Measurements from ENCODE around the gene DCDC1. TPM values are rescaled to one million over a fixed set of nuclear protein-coding genes. Genes with fewer than 3 reads are reported as not detected.

The DCDC1 gene
- total RNA-seq, 1 donor from 2014 or later, result not detected

DNA sequence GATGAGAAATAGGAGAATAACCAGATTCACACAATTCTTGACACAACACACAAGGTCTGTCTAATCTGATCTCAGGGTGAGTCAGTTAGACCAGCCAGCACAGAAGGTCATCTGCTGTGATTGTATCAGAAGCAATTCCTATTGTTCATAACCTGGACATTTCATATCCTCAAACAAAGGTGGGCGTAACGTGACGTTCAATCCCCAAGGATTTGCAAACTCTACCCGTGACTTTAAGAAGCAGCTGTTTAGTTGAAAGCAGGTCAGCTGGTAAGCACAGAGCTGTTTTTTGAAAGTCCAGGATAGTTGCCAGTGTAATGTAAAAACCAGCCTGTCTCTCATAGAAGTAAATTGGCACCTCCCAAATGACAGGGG lies 385.1 kb downstream of the DCDC1 start:
- Histone ChIP-seq H3K4me3 (no peak overlapping the region), H3K27ac (no peak overlapping the region), H3K4me1 (no peaks in the 10 kb centered on the region), H3K36me3 (no peaks in the 10 kb centered on the region), H3K9me3 (no peaks in the 10 kb centered on the region), H3K27me3 (no peaks in the 10 kb centered on the region)
- no peak for DNase-seq (ENCODE audit: extremely low spot score in 2 of 2)
- TF ChIP-seq, protein P1, sequence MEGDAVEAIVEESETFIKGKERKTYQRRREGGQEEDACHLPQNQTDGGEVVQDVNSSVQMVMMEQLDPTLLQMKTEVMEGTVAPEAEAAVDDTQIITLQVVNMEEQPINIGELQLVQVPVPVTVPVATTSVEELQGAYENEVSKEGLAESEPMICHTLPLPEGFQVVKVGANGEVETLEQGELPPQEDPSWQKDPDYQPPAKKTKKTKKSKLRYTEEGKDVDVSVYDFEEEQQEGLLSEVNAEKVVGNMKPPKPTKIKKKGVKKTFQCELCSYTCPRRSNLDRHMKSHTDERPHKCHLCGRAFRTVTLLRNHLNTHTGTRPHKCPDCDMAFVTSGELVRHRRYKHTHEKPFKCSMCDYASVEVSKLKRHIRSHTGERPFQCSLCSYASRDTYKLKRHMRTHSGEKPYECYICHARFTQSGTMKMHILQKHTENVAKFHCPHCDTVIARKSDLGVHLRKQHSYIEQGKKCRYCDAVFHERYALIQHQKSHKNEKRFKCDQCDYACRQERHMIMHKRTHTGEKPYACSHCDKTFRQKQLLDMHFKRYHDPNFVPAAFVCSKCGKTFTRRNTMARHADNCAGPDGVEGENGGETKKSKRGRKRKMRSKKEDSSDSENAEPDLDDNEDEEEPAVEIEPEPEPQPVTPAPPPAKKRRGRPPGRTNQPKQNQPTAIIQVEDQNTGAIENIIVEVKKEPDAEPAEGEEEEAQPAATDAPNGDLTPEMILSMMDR (IDR thresholded peaks at IDR 0.05), result no peak
- intact Hi-C loops (cut with DNase I), result no loop called here

DNA sequence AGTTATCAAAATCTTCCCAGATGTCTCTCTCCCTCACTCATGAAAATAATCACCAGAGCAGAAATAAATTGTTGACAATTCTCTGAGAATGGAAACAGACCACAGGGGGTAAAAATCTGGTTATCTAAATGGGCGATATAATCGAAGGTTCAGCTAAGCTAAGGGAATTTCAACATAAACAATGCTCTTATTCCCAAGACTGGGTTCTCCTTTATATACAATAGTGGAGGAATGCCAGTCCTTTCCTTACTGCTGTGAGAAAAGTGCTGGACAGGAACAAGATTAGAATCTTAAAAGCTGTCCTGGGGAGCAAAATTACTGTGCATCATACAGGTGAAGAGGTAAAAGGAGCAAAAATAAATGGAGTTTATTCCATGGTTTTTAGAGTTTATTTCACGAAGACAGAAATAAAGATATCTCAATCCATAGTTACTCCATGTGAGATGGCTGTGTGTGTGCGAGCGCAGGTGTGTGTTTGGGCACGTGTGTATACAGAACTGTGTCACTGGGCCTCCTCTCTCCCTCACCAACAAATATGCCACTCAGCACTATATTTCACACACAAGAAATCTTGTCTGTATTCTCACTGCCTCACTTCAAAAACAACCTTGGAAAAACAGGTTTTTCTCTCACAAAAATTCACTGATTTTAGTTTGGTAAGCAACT lies 385.6 kb downstream of the DCDC1 start:
- no peaks in the 10 kb centered on the region for H3K4me1 ChIP-seq
- no peaks in the 10 kb centered on the region for H3K27me3 ChIP-seq
- DNase-seq (ENCODE audit: extremely low spot score in 2 of 2), result no peak
- H3K4me3 ChIP-seq, result no peak overlapping the region
- intact Hi-C loops (cut with DNase I), result no loop called here
- H3K27ac ChIP-seq, result no peak overlapping the region
- TF ChIP-seq, protein P1 (IDR thresholded peaks at IDR 0.05), result no peak
- TF ChIP-seq POLR2A (IDR thresholded peaks at IDR 0.05), result no peak
- TF ChIP-seq POLR2AphosphoS5 (IDR thresholded peaks at IDR 0.05; ENCODE audit: insufficient read depth in 1 of 2, low read depth in 1 of 2), result no peak
- H3K36me3 ChIP-seq, result no peaks in the 10 kb centered on the region
- H3K9me3 ChIP-seq, result no peaks in the 10 kb centered on the region

DNA sequence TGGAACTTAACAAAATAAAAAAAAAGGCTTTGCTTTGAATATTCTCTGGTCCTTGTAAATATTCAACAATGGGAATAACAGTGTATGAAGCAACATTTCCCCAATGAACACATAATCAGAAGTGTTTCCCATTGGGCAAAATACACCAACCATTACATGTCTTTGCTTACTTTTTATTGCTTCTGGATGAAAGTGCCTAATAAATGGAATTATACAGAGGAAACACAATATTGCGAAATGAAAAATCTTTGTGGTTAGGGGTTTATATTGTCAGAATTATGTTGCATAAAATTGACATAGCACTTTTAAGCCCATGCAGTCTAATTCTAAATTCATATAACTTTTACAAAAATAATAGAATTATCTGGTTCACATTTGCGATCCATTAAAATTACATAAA lies 386.4 kb downstream of the DCDC1 start:
- no peak for DNase-seq (ENCODE audit: extremely low spot score in 2 of 2)
- intact Hi-C loops (cut with DNase I), result no loop called here
- Histone ChIP-seq H3K4me1 (no peaks in the 10 kb centered on the region), H3K9me3 (no peaks in the 10 kb centered on the region), H3K27me3 (no peaks in the 10 kb centered on the region), H3K4me3 (no peak overlapping the region), H3K36me3 (no peaks in the 10 kb centered on the region), H3K27ac (no peak overlapping the region)
- TF ChIP-seq POLR2A (IDR thresholded peaks at IDR 0.05), result no peak
- no peak for TF ChIP-seq POLR2AphosphoS5 (IDR thresholded peaks at IDR 0.05; ENCODE audit: insufficient read depth in 1 of 2, low read depth in 1 of 2)

DNA sequence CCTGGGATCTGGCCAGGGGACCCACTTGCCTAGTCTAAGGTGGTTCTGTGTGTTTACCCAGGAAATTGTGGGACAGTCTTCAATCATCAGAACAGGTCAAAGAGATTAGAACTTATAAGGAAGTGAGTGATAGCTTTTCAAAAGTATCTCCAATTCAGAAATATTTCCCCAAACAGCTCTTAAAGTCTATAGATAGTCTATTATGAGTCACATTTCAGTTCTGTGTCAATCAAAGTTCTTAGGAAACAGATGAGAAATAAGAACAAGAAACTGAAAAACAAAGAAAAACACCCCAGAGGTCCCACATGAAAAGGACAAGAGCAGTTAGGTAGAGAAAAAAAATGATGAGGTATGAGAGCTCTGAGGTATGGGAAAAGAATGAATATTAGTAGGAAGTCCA lies 402.0 kb downstream of the DCDC1 start:
- intact Hi-C loops (cut with DNase I), result no loop called here
- H3K9me3 ChIP-seq, result no peaks in the 10 kb centered on the region
- no peak overlapping the region for H3K27ac ChIP-seq
- H3K4me1 ChIP-seq, result no peaks in the 10 kb centered on the region
- H3K27me3 ChIP-seq, result no peaks in the 10 kb centered on the region
- H3K36me3 ChIP-seq, result no peaks in the 10 kb centered on the region
- no peak overlapping the region for H3K4me3 ChIP-seq
- DNase-seq (ENCODE audit: extremely low spot score in 2 of 2), result no peak
- TF ChIP-seq, protein P1 (IDR thresholded peaks at IDR 0.05), result no peak
- TF ChIP-seq POLR2A (IDR thresholded peaks at IDR 0.05), result no peak
- no peak for TF ChIP-seq POLR2AphosphoS5 (IDR thresholded peaks at IDR 0.05; ENCODE audit: insufficient read depth in 1 of 2, low read depth in 1 of 2)

DNA sequence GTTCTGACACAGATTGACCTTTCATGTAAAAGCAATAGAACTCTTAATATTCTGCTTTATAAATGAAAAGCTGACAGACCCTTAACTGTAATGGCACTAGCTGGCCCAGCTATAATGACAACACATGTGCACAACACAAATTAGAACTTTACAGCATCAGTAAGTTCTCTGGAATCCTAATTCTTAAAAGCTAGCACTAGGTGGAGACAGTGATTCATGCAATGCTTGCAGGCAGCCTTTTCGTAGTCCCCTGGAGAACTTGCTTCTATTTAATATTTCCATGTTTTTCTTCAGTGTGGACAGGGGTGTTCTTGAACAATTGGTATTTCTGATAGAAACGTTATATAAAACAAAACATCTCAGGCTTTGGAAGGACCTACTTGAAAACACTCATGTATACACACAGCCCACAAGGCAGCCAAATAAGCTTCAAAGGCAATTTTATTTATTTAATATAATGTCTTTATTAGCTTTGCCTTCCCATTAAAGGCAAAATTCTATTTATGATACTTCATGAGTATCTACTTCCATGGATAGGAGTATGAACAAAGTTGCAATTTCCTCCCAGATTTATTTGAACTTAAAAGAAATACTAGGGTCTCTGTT lies 409.0 kb downstream of the DCDC1 start:
- Histone ChIP-seq H3K9me3 (no peaks in the 10 kb centered on the region), H3K4me3 (no peak overlapping the region), H3K27ac (no peak overlapping the region), H3K27me3 (no peaks in the 10 kb centered on the region), H3K36me3 (no peaks in the 10 kb centered on the region), H3K4me1 (no peaks in the 10 kb centered on the region)
- DNase-seq (ENCODE audit: extremely low spot score in 2 of 2), result no peak
- TF ChIP-seq, protein P1 (IDR thresholded peaks at IDR 0.05), result no peak
- no peak for TF ChIP-seq POLR2A (IDR thresholded peaks at IDR 0.05)
- no peak for TF ChIP-seq POLR2AphosphoS5 (IDR thresholded peaks at IDR 0.05; ENCODE audit: insufficient read depth in 1 of 2, low read depth in 1 of 2)
- intact Hi-C loops (cut with DNase I), result no loop called here
